Measurements from ENCODE around the gene ZCCHC14.
A peak's percentile ranks its signal among the peaks of the same experiment; 100 is the strongest.
"Not testable (repeated sequence)": the region's sequence is repeated elsewhere in the genome, so short reads cannot be mapped to it uniquely, and the experiment has no call there.

The ZCCHC14 gene

DNA sequence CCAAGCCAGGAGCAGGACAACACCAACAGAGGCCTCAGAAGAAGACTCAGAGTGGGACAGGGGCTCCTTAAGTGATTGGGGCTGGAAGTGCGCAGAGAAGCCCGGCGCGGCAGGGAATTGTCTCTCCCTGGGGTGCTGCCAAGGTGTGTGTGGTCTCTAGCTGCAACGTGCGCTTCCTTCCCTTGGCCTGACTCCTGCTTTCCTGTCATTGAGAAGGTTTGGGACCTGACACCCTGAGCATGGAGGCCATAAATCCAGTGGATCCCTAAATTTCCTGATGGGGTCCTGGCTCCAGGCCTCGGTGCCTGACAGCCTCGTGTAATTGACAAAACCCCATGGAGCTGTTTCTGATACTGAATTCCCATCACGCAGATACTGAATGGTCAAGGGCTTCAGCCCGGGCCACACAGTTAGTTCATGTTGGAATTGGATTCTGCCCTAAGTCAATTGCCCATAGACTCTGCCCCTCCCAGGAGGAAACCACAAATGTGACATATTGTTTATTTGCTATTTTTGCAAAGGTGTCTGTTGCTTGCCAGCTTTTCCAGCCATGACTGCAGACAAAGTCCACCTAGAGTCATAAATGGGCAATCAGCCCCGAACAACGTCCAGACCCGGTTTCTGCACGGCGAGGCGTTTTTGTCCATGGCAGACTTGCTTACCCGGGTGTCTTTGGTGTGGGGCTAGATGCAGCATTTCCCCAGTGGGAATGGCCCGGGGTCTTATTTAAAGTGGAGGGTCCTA, 4.4 kb upstream of the ZCCHC14 start:
- DNase-seq (ENCODE audit: low spot score in 2 of 2); H3K4me3 ChIP-seq; H3K4me1 ChIP-seq; H3K27me3 ChIP-seq (ENCODE audit: low read depth); in situ Hi-C loops (cut with MboI; ENCODE audit: low sequenced_read_pairs); H3K36me3 ChIP-seq (replicated peaks); H3K9me3 ChIP-seq: not testable (repeated sequence)

GRCh38 chr16:87496447-87496801, 3.6 kb upstream of the ZCCHC14 start:
- no peak for DNase-seq (ENCODE audit: low spot score in 2 of 2)
- Histone ChIP-seq H3K9me3 (no peaks in the 10 kb centered on the region), H3K27me3 (ENCODE audit: low read depth) (no peaks in the 10 kb centered on the region), H3K4me1 (no peaks in the 10 kb centered on the region), H3K4me3 (no peak overlapping the region), H3K36me3 (replicated peaks) (no peaks in the 10 kb centered on the region)
- in situ Hi-C loops (cut with MboI; ENCODE audit: low sequenced_read_pairs) = no loop called here

DNA sequence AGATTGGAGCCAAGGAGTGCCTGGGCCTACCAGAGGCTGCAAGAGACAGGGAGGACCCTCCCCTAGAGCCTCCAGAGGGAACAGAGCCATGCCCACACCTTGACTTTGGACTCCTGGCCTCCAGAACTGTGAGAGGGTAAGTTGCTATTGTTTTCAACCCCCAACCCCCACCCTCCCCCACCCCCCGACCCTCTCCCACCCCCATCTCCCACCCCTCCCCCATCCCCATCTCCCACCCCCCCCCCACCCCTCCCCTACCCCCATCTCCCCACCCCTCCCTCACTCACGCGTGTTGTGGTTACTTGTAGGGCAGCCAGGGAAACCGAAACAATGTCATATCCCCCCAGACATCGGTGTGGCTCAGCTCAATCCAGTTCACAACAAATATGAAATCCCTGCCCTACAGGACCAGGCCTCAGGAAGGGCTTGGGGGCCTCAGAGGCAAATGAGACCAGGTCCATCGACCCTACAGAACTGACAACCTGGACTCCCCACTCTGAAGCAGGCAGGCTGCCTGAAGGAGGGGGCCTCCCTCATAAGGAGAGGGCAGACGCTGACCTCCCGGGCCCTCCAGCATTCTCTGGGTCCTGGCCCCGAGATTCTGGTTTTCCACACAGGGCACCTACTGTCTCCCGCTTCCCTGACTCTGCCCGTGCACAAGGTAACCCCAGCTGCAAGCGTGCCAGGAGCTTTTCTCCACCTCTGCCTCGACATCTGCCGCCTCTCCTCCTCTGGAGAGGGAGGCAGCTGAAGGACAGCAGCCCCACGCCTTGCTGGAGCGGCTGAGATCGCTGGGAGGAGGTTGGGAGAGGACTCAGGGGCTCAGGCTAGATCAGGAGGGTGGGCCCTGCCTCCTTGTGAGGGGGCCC, 3.0 kb upstream of the ZCCHC14 start:
- no peak for DNase-seq (ENCODE audit: low spot score in 2 of 2)
- Histone ChIP-seq H3K9me3 (no peaks in the 10 kb centered on the region), H3K36me3 (replicated peaks) (0 out of 2 replicates have a peak, but pooled peaks cover 3% of the 10 kb centered on the region), H3K4me3 (no peak overlapping the region), H3K4me1 (no peaks in the 10 kb centered on the region), H3K27me3 (ENCODE audit: low read depth) (no peaks in the 10 kb centered on the region)
- in situ Hi-C loops (cut with MboI; ENCODE audit: low sequenced_read_pairs) = no loop called here

- Histone ChIP-seq H3K27me3 (ENCODE audit: low read depth) (no peaks in the 10 kb centered on the region), H3K36me3 (replicated peaks) (0 out of 2 replicates have a peak, but pooled peaks cover 3% of the 10 kb centered on the region), H3K4me1 (peaks cover 9% of the 10 kb centered on the region), H3K9me3 (no peaks in the 10 kb centered on the region), H3K4me3 (peak overlapping the region; percentile 26)
- DNase-seq (ENCODE audit: low spot score in 2 of 2) = no peak
- in situ Hi-C loops (cut with MboI; ENCODE audit: low sequenced_read_pairs) = no loop called here
These were observed 920 bp upstream of the ZCCHC14 start for GRCh38 chr16:87493608-87494280.

DNA sequence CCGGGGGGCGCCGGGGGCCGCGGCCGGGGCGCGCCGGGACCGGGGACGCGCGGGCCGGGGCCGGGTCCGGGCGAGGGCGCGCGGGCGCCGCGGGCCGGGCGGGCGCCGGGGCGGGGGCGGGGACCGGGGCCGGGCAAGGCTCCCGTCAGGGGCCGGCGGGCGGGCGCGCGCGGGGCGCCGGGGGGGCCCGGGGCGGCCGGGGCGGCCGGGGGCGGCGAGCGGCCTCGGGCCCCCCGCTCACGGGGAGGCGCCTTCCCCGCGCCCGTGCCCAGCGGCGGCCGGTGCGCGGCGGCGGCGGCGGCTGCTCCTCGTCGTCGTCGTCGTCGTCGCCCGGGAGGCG, 563 bp downstream of the ZCCHC14 start:
- Histone ChIP-seq H3K27me3 (ENCODE audit: low read depth) (no peaks in the 10 kb centered on the region), H3K9me3 (no peaks in the 10 kb centered on the region), H3K4me3 (no peak overlapping the region; the same call in 1 of the 2 replicates), H3K4me1 (peaks cover 11% of the 10 kb centered on the region), H3K36me3 (replicated peaks) (0 out of 2 replicates have a peak, but pooled peaks cover 3% of the 10 kb centered on the region)
- in situ Hi-C loops (cut with MboI; ENCODE audit: low sequenced_read_pairs) = no loop called here
- DNase-seq (ENCODE audit: low spot score in 2 of 2) = no peak

DNA sequence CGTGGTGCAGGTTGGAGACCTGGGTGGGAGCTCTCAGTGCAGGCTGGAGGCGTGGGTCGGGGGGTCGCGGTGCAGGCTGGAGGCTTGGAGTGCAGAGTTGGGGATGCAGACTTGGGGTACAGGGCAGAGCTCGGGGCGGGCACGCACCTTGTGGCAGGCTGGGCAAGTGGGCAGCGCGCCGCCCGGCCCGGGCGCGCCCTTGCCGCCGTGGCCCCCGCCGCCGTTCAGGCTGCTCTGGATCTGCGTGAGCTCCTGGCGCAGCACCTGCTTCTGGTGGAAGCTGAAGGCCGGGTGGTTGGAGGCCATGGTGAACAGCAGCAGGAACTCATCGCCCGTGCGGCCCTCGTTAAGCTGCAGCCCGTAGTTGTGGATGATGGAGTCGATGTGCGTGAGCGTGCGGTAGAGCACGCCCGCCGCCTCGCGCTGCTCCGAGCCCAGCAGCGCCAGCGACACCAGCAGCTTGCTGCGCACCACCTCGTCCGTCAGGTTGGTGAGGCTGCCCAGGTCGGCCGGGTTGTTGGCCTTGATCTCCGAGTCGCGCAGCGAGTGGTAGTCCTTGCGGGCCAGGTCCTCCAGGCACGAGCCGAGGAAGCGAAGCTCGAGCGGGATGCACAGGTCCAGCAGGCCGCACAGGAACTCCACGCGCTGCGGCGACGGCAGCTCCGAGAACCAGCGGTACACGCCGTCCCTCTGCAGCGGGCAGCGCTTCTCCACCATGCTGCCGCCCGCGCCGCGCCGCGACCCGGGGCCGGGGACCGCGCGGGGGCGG, 1.1 kb downstream of the ZCCHC14 start:
- DNase-seq (ENCODE audit: low spot score in 2 of 2) = peak in 1 of 2 experiments; percentile 38
- Histone ChIP-seq H3K4me1 (peaks cover 11% of the 10 kb centered on the region), H3K27me3 (ENCODE audit: low read depth) (no peaks in the 10 kb centered on the region), H3K4me3 (peak overlapping the region; percentile 50), H3K9me3 (no peaks in the 10 kb centered on the region), H3K36me3 (replicated peaks) (0 out of 2 replicates have a peak, but pooled peaks cover 3% of the 10 kb centered on the region)
- in situ Hi-C loops (cut with MboI; ENCODE audit: low sequenced_read_pairs) = no loop called here

- H3K27me3 ChIP-seq (ENCODE audit: low read depth); H3K9me3 ChIP-seq; H3K36me3 ChIP-seq (replicated peaks); in situ Hi-C loops (cut with MboI; ENCODE audit: low sequenced_read_pairs): not testable (repeated sequence)
- peaks cover 11% of the 10 kb centered on the region for H3K4me1 ChIP-seq
- H3K4me3 ChIP-seq = peak overlapping the region; percentile 50
- peak in 1 of 2 experiments; percentile 41 for DNase-seq (ENCODE audit: low spot score in 2 of 2)
These were observed 1.9 kb downstream of the ZCCHC14 start for GRCh38 chr16:87490799-87491521.

GRCh38 chr16:87490096-87490798, 2.6 kb downstream of the ZCCHC14 start:
- Histone ChIP-seq H3K9me3 (no peaks in the 10 kb centered on the region), H3K4me1 (peaks cover 11% of the 10 kb centered on the region), H3K27me3 (ENCODE audit: low read depth) (no peaks in the 10 kb centered on the region), H3K36me3 (replicated peaks) (0 out of 2 replicates have a peak, but pooled peaks cover 3% of the 10 kb centered on the region), H3K4me3 (peak overlapping the region; percentile 50)
- in situ Hi-C loops (cut with MboI; ENCODE audit: low sequenced_read_pairs) = no loop called here
- peak in 1 of 2 experiments; percentile 29 for DNase-seq (ENCODE audit: low spot score in 2 of 2)

GRCh38 chr16:87489434-87490045, 3.3 kb downstream of the ZCCHC14 start:
- Histone ChIP-seq H3K27me3 (ENCODE audit: low read depth) (no peaks in the 10 kb centered on the region), H3K9me3 (no peaks in the 10 kb centered on the region), H3K4me1 (peaks cover 11% of the 10 kb centered on the region), H3K4me3 (peak overlapping the region; percentile 50), H3K36me3 (replicated peaks) (0 out of 2 replicates have a peak, but pooled peaks cover 3% of the 10 kb centered on the region)
- DNase-seq (ENCODE audit: low spot score in 2 of 2) = peak; percentile 54 to 60
- in situ Hi-C loops (cut with MboI; ENCODE audit: low sequenced_read_pairs) = no loop called here

DNA sequence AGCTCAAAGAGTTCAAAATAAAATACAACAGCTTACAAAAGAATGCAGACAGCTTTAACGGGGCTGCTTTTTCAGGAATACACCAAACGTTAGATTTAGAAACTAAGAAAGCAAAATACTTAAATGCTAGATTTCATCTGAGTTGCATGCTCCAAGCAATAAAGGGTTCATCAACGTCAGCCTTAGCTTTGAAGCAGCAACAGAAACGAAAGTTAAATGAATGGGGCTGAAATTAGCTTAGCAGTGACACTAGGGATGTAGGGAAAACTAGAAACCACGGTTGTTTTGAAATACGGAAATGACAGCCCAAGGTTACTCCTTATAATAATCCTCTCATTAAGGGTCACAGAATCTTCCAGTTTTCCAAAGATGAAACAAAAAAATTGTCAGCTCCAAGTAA, 3.9 kb downstream of the ZCCHC14 start:
- DNase-seq (ENCODE audit: low spot score in 2 of 2); H3K27me3 ChIP-seq (ENCODE audit: low read depth); H3K9me3 ChIP-seq; in situ Hi-C loops (cut with MboI; ENCODE audit: low sequenced_read_pairs); H3K36me3 ChIP-seq (replicated peaks): not testable (repeated sequence)
- H3K4me1 ChIP-seq = peaks cover 11% of the 10 kb centered on the region
- H3K4me3 ChIP-seq = peak overlapping the region; percentile 14

DNA sequence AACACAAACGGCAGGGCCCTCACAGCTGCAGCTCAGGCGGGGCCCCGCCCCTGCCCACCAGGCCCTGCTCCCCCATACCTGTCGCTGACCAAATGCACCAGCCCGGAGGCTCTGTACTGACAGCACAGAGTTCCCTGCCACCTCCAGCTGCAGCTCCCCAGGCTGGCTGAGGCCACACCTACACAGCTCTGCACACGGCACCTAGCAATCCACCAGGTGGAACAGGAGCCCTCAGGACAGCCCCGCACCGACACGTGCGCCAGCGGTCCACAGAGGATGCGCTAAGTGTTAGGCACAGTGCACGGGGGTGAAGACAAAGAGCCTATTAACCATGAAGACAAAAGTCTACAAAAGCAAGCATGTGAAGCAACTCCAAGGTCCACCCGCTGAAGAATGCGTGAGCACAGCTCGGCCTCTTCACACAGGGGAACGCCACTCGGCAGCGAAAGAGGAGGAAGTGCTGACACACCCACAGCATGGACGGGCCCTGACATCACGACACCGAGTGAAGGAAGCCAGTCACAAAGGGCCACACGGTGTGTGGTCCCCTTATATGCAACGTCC, 5.4 kb downstream of the ZCCHC14 start:
- Histone ChIP-seq H3K36me3 (replicated peaks) (peaks cover 3% of the 10 kb centered on the region; the same call in 1 of the 2 replicates), H3K4me1 (peaks cover 11% of the 10 kb centered on the region), H3K27me3 (ENCODE audit: low read depth) (no peaks in the 10 kb centered on the region), H3K4me3 (no peak overlapping the region), H3K9me3 (no peaks in the 10 kb centered on the region)
- in situ Hi-C loops (cut with MboI; ENCODE audit: low sequenced_read_pairs) = no loop called here
- DNase-seq (ENCODE audit: low spot score in 2 of 2) = peak; percentile 14 to 75

All from HAP-1 (cell line).